ENCODE measurements around the gene MUC5B. TPM values are rescaled to one million over a fixed set of nuclear protein-coding genes. Genes with fewer than 3 reads are reported as not detected.

Gene MUC5B
- total RNA-seq, 1 donor from 2014 or later = not detected

- DNase-seq (ENCODE audit: low spot score) = no peak
These were observed 85.3 kb downstream of the MUC5B start for GRCh38 chr11:1307998-1308742.

- no peak for DNase-seq (ENCODE audit: low spot score)
These were observed 86.1 kb downstream of the MUC5B start for GRCh38 chr11:1308743-1309497.

- peak; percentile 100 for DNase-seq (ENCODE audit: low spot score)
These were observed 86.8 kb downstream of the MUC5B start, which contains the start of gene TOLLIP for GRCh38 chr11:1309498-1310317. Gene TOLLIP (minus strand): TSS chr11:1309632. CDS start chr11:1309498, 134 bp downstream.

GRCh38 chr11:1310318-1310687 lies 87.4 kb downstream of the MUC5B start:
- DNase-seq (ENCODE audit: low spot score) = no peak

GRCh38 chr11:1310772-1311468 lies 88.1 kb downstream of the MUC5B start:
- no peak for DNase-seq (ENCODE audit: low spot score)

Small RNA genes within 50 kb of the gene (microRNA-seq; reads per million reads assigned to microRNA genes)
- not detected for gene MIR6744 (ENCODE audit: borderline number of aligned reads)

Other genes starting within 250 kb of the MUC5B start
- gene MUC6, start 186.3 kb upstream of the MUC5B start, total RNA-seq = not detected
- gene MUC2, start 148.2 kb upstream of the MUC5B start, total RNA-seq = 0.80 TPM
- gene MUC5AC, start 65.1 kb upstream of the MUC5B start, total RNA-seq = not detected
- gene TOLLIP, start 86.6 kb downstream of the MUC5B start, total RNA-seq = 63.6 TPM
- gene BRSK2, start 166.9 kb downstream of the MUC5B start, total RNA-seq = 1.4 TPM